MM.1S (cell line): ENCODE results near the gene PSMB8.

Source experiments
- CTCF ChIP-seq: fragments of 300-600 bp; sonication (generic); IDR thresholded peaks from 2 replicates; pipeline ENCODE4 v1.5.1; 2016; ENCODE audit warnings: antibody characterized with exemption, low read length, mixed read lengths
- EZH2 ChIP-seq: fragments of 300-600 bp; sonication (generic); optimal IDR thresholded peaks from 2 replicates; pipeline ENCODE3; 2017; ENCODE audit warnings: low read depth, mild to moderate bottlenecking, antibody characterized with exemption, low read length, mixed read lengths
- EZH2phosphoT487 ChIP-seq: fragments of 300-600 bp; sonication (generic); IDR thresholded peaks from 2 replicates; pipeline ENCODE4 v1.6.1; 2018; ENCODE audit warnings: antibody characterized with exemption, low read length

GRCh38 chr6:32809171-32809570, 34.7 kb downstream of the PSMB8 start:
- TF ChIP-seq CTCF: no peak
- TF ChIP-seq EZH2phosphoT487: no peak
- TF ChIP-seq EZH2: no peak
